Activated naive CD4-positive, alpha-beta T cell treated with Interleukin-2 at 50 U/mL for 16 hours (primary cell): Measurements from ENCODE around the gene DDX39A.

Source experiments
- DNase-seq: peaks from one replicate; pipeline ENCODE4 v3.0.0-alpha.2; 2020

Gene DDX39A

GRCh38 chr19:14433554-14434501 lies 14.7 kb upstream of the DDX39A start:
- peak; percentile 51 for DNase-seq

DNA sequence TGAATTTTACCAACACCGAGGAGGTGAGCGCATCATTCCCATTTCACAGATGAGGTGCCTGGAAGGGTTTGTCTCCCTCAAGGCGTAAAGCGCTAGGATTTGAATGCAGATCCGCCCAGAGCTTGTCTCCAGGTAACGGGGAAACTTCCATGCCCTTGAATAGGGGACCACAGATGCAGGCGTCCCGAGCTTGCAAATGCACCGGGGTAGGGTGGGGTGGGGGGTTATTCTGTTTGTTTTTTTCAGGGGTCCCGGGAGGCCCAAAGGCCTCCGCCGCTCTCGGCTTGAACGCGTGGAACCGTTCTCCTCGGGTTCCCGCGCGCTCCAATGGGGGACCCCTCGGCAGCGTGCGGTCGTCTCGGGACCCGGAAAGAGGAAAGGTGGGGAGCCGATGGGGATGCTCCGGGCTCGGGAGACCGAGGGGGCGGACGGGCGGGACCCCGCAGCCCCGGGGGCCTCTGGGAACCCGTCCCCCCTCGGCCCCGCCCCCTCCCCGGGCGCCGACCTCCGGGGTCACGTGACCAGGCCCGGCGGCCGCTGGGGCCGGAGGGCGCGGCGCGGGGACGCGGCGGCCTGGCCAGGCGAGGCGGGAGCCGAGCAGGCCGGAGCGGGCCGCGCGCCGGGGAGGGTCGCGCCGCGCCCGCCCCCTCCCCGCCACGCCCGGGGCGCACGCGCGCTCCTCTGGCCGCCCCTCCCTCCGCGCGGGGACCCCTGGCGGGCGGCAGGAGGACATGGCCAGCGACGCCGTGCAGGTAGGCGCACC lies 13.8 kb upstream of the DDX39A start, which contains the start of gene PKN1:
PKN1 (plus strand) TSS at position 516 of the 763 bp plus-strand sequence; CDS start at position 732, 216 bp downstream.
- peak; percentile 57 for DNase-seq

GRCh38 chr19:14430712-14431111 lies 11.6 kb upstream of the DDX39A start:
- DNase-seq, result no peak

DNA sequence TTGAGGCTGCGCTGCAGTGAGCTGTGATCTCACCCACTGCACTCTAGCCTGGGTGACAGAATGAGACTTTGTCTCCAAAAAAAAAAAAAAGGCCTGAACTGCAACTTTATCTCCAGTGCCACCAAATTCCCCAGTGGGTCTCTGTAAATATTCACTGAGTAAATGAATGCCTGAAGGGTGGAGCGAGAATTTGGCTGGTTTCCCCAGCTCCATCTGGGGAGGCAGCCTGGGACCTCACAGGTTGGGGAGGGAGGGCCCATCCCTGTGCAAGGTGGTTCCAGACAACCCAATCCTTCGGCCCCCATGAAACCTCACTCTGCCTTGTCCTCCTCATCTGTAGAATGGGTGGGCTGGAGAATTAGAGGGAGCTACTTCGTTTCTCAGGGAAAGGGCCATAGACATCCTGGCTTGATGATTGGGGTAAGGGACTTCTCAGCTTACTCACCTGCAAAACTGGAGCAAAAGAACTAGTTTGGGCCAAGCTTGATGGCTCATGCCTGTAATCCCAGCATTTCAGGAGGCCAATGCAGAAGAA lies 9.8 kb upstream of the DDX39A start:
- no peak for DNase-seq

DNA sequence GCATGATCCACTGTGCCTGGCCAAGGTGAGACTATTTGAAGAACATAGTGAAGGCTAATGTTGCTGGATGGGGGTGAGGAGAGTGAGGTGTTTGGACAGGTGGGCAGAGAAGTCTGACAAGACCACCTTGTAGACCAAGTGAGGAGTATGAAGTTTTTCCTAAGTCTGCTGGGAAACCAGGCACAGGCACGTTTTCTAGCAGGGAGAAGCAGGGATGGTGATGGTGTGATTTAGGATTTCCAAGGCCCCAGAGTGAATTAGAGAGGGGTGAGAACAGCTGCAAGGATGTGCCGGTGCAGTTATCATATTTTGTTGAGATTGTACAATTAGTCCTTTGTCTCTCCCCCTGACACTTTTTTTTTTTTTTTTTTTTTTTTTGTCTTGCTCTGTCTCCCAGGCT lies 8.3 kb upstream of the DDX39A start:
- no peak for DNase-seq

- DNase-seq, result no peak
These were observed 6.6 kb upstream of the DDX39A start for GRCh38 chr19:14425696-14426138.

GRCh38 chr19:14418856-14419105 lies 360 bp downstream of the DDX39A start:
- DNase-seq, result peak; percentile 85

GRCh38 chr19:14416817-14417231 lies 2.3 kb downstream of the DDX39A start:
- DNase-seq, result no peak

DNA sequence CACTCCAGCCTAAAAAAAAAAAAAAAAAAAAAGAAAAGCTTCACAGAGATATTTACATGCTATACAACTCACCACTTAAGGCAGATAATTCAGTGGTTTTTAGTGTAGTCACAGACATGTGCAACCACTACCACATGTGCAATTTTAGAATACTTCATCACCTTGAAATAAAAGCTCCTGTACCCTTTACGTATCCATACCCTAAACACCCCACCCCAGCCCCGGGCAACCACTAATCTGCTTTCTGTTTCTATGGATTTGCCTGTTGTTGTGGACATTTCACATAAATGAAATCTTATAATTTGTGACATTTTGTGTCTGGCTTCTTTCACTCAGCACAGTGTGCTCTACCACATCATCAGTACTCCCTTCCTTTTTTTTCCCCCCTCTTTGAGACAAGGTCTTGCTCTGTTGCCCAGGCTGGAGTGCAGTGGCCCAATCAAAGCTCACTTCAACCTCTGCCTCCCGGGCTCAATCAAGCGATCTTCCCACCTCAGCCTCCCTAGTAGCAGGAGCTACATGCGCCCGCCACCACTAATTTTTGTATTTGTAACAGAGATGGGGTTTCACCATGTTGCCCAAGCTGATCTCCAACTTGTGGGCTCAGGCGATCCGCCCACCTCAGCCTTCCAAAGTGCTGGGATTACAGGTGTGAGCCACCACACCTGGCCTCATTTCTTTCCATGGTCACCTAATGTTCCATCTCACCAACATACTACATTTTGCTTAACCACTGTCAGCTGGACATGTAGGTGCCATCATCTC lies 4.0 kb downstream of the DDX39A start:
- no peak for DNase-seq

- no peak for DNase-seq
These were observed 5.4 kb downstream of the DDX39A start for GRCh38 chr19:14413693-14414181.

DNA sequence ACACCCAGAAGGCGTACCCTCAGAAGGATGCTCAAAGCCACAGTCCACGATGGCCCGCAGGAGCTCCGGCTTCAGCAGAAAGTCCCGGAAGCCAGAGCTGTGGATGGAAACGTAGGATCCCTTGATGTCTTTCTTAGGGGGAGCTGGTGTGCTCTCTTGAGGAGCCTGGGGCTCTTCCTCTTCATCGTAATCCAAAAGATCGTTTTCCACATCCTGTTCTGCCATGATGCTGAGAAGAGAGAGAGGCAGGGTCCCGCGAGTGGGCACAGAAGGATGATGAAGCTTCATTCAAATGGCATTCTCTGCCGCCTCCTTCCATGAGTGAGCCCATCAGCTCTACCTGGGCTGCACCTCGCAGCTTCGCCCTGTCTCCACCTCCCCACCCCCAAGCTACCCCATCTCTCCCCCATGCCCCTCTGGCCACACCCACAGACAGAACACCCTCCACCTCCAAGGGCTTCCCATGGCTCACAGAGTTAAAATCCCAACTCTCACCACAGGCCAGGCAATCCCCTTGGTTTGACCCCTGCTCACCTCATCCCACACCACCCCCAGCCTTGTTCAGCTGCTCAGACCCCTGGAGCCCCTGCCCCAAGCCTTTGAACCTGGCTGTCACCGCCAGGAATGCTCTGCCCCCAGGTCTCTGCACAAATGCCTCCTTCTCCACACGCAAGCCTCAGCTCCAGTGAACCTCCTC lies 6.0 kb downstream of the DDX39A start:
- no peak for DNase-seq

DNA sequence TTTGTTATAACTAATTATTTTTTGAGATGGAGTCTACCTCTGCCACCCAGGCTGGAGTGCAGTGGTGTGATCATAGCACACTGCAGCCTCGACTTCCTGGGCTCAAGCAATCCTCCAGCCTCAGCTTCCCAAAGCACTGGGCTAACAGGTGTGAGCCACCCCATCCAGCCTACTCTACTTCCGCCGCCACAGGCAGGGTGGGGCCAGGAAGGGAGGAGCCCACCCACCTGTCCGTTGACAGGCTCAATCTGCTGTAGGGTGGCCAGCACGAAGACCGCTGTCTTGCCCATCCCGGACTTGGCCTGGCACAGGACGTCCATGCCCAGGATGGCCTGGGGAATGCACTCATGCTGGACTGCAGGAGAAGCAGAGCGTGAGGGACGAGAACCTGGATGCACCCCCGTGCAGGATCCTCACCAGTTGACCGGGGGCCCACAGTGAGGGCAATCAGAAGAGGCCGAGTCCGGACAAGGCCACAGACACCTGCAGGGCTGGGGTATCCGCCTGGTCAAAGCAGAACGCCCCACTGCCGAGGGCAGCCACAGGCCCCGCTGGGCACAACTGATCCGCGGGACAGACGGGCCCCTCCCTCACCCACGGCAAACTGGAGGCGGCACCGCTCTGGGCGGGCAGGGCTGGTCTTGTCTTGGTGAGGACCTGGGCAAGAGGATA lies 6.7 kb downstream of the DDX39A start:
- DNase-seq, result no peak

DNA sequence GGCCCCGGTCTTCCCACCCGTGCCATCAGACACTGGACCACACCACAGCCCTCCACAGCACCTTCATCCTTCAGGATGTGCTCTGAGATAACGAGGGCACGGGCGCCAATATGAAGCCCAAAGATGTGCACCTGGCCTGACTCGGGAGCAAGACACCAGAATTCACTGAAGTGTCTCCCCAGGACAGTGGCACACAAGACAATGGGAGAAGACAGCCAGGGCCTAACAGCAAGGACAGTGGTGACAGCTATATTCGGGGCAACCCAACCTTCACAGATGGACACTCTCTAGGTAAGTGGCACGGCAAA lies 7.2 kb downstream of the DDX39A start:
- no peak for DNase-seq

DNA sequence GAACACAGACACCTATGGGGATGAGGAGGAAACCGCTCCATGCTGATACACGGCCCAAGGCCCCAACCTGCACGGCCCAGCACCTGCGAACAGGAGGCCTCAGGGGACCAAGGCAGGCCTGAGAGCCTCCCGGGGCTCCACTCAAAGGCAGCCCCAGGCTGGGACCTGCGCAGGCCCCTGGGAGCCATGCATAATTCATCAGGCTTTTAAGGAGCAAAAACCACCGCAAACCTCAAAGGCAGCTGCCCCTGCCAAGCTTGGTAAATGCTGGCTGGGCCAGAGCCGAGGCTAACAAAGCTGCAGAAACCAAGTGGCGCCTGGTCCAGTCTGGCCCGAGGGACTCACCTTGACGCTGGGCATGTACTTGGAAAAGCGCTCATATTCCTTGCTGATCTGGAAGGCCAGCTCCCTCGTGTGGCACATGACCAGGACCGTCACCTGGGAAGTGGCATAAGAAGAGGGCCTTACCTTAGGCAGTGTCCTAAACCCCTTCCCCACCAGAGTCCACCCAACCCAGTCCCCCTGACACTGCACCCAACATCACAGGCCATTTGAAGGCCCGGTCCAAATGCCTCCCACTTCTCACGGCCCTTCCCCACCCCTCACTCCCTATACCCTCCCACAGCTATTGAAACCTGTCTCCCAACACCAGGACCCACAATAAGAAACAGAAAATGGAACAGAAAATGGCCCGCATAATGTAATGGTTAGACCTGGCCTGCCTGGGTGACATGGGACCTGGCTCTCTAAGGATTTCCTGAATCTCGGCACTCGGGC lies 7.8 kb downstream of the DDX39A start:
- no peak for DNase-seq

- peak; percentile 42 for DNase-seq
These were observed 8.8 kb downstream of the DDX39A start for GRCh38 chr19:14410091-14411051.

GRCh38 chr19:14409146-14410023 lies 9.8 kb downstream of the DDX39A start:
- peak; percentile 23 for DNase-seq

GRCh38 chr19:14408491-14409145 lies 10.5 kb downstream of the DDX39A start:
- no peak for DNase-seq
